Stimulated activated naive CD8-positive, alpha-beta T cell treated with anti-CD3 and anti-CD28 coated beads, Interleukin-15, Interleukin-2, amounts not matched to agents 100 U/mL and 50 U/mL, for 24 hours (primary cell): ENCODE measurements around the gene RALGAPB.

Experiments used
- ATAC-seq: fragments of 150-1000 bp; cut with Tn5 transposase; one replicate; pipeline ENCODE4 v1.10.0; 2021
- DNase-seq: peaks from one replicate; pipeline ENCODE4 v3.0.0; 2021

Gene RALGAPB

GRCh38 chr20:38612751-38613515 is 140.3 kb downstream of the RALGAPB start:
- ATAC-seq: no peak
- no peak for DNase-seq

- ATAC-seq: no peak
- DNase-seq: no peak
Measured at GRCh38 chr20:38615283-38615682, 142.6 kb downstream of the RALGAPB start.

- no peak for ATAC-seq
- no peak for DNase-seq
Measured at GRCh38 chr20:38616457-38616856, 143.8 kb downstream of the RALGAPB start.

DNA sequence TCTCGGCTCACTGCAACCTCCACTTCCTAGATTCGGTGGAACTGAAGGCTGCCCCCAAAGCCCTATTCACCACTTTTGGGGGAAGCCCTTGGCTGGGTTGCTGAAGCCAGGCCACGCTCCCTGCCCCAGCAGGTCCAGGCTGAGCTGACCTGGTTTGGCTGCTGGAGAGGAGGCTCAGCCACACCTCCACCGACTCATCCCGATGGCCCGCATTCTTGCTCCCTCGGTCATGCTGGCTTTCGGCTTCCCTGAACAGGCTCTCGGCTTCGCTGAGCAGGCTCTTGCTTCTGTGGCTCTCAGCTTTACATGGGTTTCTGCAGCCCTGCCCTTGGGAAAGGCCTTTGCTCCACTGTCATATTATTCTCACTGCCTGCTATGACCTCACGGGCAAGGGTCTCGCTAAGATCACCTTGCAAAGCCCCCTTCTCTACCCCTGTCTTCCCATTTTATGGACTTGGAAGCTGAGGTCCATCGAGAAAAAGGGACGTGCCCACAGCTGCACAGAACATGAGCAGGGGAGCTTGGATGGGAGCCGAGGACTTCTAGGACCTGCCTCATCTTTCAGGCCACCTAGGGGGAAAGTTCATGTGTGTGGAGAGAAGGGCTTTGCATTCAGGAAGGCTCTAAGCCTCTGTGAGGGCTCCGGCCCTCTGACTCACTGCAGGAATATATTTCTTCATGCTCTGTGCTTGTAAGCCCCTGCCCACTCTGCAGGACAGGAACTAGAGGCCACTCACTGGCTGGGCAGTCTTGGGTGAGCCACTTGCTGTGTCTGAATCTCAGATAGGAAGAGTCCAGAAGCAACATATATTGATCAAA is 144.6 kb downstream of the RALGAPB start:
- ATAC-seq (no peak), DNase-seq (no peak)

DNA sequence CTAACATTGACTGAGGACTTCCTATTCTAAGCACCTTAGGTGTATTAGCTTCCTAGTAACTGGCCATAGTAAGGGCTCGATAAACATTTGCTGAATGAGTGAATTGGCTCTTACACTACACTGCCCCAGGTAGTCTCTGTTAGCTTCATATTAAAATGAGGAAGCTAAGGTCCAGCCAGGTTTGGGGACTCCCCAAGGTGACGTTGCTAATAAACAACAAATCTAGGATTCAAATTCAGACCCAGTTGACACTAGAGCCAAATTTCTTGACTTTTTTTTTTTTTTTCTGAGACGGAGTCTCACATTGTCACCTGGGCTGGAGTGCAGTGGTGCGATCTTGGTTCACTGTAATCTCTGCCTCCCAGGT is 145.2 kb downstream of the RALGAPB start:
- ATAC-seq (no peak), DNase-seq (no peak)

- ATAC-seq (no peak), DNase-seq (no peak)
Measured at GRCh38 chr20:38620441-38620840, 147.8 kb downstream of the RALGAPB start.

DNA sequence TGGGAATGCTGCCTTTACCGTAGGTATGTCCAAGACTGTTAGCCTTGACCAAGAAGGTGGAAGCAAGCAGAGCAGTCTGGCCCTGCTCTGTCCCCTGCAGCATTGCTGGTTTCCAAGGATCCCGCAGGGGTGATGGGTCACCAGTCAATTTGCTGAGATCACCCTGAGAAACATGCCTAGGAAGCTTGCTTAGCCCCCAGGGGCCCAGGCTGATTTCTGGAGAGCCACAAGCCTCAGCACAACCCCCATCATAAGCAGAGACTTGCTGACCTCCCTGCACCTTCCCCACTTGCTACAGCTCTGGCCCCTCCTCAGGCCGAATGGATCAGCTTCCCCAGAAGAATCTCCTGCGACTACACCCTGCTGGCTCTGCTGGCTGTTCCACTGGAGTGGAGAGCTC is 150.4 kb downstream of the RALGAPB start:
- DNase-seq (no peak), ATAC-seq (no peak)

GRCh38 chr20:38624084-38624483 is 151.4 kb downstream of the RALGAPB start:
- ATAC-seq: no peak
- DNase-seq: no peak

DNA sequence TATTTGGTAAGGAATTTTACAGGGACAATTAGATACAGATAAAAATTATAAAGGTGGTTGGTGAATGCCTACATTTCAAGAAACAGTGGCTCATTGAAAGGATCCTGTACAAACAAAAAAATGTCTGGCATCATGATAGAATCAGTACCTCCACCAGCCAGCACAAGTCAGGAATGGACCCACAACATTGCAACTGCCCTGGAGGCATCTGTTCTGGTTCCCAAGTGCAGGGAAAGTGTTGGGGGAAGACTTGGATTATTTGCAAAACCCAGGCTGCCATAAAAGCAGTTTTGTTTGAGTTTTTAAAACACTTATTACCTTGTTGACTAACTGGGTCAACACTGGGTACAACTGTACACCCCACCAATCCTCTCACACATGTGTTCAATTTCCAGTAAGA is 153.3 kb downstream of the RALGAPB start:
- ATAC-seq (no peak), DNase-seq (no peak)

GRCh38 chr20:38626921-38627659 is 154.4 kb downstream of the RALGAPB start:
- ATAC-seq (no peak), DNase-seq (no peak)
